ENCODE data around the gene R3HCC1L.

DNA sequence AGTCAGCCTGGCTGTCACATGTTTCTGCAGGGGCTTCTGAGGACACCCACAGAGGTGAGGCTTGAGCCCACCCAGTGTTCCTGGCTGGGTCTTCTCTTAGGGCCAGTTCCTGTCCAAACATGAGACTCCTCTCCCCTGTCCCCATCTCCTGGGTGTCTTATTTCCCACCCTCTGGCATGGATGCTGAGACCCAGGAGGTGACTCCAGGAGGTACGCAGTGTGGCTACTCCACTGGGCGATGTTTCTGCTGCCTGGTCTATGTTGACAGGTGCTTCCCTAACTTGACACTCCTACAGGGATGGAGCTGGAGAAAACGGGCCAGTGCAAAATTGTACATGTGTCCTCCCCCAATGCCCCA is 159.8 kb downstream of the R3HCC1L start:
- TF ChIP-seq CTCF (conservative IDR thresholded peaks at IDR 0.05; ENCODE audit: low read depth, low read length) (no peak), EZH2 (IDR thresholded peaks at IDR 0.05; ENCODE audit: borderline replicate concordance, low read depth, low read length, poor library complexity, severe bottlenecking) (no peak)

Data from A673 (cell line).